ENCODE measurements around the gene FANCE.
A peak's percentile ranks its signal among the peaks of the same experiment; 100 is the strongest.

FANCE gene

DNA sequence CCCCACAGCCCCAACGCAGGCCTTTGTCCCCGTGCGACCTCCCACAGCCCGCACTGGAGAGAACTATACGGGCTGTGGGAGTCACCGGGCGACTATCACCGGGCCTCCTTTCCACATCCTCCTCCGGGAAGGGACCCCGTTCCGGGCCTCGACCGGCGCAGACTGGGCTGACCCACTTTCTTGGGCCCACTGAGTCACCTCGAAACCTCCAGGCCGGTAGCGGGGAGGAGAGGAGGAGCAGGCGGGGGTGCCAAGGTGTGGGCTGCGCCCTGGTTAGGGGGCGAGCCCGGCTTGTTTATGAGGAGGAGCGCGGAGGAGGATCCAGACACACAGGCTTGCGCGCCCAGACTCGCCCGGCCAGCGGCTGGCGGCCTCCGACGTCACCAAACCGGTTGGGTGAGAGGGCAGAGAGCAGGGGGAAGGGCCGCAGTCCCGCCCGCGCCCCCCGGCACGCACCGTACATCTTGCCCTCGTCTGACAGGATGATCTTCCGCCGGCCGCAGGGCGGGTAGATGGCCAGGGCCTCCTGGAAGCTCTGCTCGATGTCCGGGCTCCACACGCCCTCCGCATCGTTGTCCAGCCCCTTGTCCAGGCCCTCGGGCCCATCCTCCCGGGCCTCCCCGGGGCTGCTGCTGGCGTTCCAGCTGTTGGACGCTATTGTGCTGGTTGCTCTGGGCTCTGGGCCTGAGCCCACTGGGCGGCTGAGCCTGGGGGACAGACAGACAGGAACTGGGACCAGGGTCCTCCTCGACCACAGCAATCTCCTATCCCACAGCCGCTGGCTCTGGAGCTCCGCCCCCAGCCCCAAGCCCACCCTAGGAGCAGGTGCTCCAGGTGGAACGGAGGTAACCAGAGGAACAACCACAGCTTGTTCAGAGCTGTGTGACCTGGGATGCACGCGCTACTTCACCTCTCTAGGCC is 34.1 kb downstream of the FANCE start:
- DNase-seq: no peak

DNA sequence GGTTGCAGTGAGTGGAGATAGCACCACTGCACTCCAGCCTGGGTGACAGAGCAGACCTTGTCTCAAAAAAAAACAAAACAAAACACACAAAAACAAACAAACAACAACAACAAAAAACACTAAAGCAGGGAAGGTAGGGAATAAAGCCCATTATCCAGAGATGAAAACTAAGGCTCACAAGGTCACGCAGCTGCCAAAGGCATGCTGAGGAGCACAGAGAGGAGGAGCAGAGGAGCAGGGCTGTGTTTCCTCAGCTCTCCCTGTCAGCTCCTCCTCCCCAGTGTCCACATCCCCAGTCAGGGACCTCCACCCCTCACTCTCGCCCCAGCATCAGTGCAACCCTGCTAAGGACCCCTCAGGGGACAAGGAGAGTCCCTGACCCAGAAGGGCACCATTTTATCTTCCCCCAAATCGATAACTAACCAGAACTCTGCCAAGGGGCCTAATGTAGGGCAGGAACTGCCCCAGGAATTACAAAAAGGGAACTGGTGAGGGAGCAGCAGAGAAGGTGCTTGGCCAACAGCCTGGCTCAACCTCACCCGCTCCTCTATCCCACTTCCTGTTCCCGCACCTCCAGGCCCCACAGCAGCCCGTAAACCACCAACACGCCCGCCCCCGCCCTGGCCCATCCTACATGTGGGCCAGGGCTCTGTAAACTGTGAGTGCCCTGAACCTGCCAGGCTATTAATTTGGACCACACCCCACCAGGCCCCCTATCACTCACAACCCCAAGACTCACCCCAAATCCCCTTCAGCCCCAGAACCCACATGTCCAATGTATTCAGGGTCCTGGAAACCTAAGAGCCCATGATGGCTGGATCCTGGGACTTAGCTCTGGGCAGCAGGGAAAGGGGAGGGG is 35.7 kb downstream of the FANCE start:
- no peak for DNase-seq

GRCh38 chr6:35488517-35488862 is 36.4 kb downstream of the FANCE start:
- DNase-seq: no peak

- no peak for DNase-seq
Observed at GRCh38 chr6:35489066-35489465, 36.9 kb downstream of the FANCE start.

- peak; percentile 84 for DNase-seq
Observed at GRCh38 chr6:35489995-35490791, 38.1 kb downstream of the FANCE start.

DNA sequence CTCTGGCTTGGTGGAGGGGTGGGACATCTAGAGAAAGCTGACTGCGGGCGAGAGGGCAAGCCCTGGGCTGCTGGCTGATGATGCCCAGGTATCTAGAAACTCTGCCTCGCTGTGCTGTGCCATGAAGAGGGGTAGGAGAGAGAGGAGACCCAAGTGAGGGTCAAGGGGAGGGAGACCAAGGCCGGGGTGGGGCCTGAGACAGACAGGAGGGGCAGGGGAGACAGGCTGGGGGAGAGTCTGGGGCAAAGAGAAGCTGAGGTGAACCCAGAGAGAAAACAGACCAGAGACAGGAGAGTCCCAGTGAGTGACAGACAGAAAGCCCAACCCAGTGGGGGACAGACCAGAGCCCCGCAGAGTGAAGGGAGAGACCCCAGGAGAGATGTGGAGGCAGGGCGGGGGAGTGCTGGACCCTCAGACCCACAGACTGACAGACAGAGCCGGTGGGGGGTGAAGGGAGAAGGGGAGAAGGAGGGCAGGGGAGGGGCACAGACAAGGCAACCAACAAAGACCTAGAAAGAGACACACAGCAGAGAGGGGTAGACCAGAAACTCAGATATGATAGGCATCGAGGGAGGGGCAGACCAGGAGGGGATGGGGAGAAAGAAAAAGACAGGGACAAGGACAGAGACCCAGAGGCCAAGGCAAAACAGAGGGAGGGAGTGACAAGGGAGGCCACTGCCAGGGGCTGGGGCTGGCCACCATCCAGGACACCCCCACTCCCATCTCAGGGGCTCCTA is 38.9 kb downstream of the FANCE start:
- DNase-seq: no peak

- no peak for DNase-seq
Observed at GRCh38 chr6:35491558-35492257, 39.6 kb downstream of the FANCE start.

- peak; percentile 72 for DNase-seq
Observed at GRCh38 chr6:35492258-35492973, 40.3 kb downstream of the FANCE start.

DNA sequence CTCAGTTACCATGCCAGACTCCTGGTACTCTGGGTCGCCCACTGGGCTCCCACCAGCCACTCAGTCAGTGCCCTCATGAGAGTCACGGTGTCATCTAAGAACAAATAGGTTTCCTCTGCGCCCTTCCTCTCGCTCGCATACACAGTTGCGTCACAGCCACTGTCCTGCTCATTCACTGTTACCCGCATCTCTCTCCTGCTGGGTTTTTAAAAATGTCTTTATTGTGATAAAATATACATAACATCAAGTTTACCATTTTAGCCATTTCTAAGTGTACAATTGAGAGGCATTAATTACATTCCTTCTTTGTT is 40.8 kb downstream of the FANCE start:
- no peak for DNase-seq

DNA sequence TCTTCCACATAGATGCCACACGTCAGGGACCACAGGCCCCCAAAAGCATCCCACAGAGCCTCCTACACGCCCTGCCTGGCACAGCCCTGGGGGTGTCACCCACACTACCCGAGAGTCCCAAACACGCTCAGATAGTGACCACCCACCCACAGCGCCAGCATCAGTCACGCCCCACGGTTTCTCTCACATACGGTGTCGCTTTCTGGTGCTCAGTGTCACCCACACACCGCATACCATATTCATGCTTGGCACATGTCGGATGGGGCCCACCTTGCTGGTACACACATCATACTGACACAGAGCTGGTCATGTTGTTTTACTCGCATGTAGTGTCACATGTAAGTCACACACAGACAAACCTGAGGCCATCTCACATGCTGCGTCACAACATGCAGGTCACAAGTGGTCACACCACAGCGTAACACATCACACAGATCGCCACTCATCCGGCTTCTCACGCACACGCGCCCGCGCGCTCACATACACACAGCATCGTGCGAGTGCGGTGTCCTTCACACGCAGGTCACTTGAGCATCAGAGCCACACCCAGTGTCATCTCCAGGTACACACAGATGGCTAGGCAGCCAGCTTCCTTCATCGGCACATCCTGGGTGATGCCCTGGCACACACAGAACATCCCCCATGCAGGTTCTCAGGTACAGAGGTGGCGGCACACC is 41.3 kb downstream of the FANCE start:
- DNase-seq: no peak

GRCh38 chr6:35494161-35494563 is 42.0 kb downstream of the FANCE start:
- no peak for DNase-seq

GRCh38 chr6:35495258-35496035 is 43.3 kb downstream of the FANCE start:
- DNase-seq: no peak

- peak; percentile 87 for DNase-seq
Observed at GRCh38 chr6:35496036-35496840, 44.1 kb downstream of the FANCE start.

GRCh38 chr6:35496841-35497570 is 44.9 kb downstream of the FANCE start, which contains the start of gene TEAD3:
Gene TEAD3 (minus strand): TSS chr6:35497079.
- DNase-seq: peak; percentile 88

DNA sequence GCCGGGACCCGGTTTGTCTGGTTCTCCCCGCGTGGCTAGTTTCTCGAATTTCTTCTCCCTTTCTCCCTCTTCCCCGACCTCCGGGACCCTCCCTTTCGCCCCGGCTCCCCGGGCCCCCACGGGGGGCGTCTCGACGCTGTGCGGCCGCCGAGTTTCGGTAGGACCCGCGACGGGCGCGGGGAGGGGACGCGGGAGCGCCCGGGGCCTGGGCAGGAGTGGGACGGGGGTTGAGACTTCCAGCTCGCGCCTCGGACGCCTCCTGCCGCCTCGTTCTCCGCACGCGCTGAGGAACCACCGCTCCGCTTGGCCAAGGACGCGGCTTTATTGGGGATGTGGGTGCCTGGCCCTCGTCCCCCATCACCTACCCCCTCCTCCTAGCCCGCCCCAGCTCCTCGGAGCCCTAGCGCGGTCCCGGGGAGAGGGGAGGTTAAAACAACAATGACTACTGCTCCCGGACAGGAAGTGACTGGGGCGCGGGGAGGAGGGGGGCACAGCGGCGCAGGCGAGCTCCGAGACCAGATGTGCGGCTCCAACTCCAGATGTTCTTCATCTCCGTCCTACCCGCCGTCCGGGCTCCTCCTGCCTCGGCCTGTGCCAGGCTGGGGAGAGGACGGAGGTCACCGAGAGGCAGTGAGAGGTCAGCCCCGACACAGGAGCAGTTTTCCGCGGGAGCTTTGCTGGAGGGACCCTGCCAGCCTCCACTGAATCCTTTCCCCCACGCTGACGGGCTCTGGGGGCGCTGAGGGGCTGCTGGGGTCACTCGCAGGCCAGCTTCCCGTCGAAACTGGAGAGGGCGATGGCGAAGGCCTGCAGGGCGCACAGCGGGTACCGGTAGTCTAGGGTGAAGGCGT is 45.7 kb downstream of the FANCE start:
- peak; percentile 89 for DNase-seq

DNA sequence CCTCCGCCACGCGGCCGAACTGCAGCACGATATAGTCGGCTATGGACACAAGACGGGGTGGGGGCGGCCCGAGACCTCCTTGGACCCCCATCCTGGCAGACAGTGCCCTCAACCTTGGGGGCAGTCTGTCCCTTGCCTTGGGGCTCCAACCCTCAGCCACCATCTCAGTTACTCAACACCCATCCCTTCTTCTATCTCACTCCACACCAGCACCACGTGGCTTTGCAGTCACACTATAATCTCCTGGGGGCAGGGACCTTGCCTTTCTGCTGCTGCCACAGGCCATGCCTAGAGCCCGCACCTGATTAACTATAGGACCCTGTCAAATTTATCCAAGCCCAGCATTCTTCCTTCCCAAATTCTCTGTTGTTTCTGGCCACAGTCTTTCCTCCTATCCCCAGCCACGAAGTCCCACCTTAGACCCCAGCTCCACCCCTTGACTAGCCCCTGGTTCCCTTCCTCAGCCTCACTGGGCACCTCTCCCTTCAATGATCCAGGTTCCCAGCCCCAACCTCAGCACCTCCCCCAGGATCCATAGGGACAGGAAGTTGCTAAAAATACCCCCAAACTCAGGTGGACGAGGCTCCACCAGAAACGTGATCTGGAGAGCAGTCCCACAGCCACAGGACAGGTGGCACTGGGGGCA is 46.4 kb downstream of the FANCE start:
- no peak for DNase-seq

DNA sequence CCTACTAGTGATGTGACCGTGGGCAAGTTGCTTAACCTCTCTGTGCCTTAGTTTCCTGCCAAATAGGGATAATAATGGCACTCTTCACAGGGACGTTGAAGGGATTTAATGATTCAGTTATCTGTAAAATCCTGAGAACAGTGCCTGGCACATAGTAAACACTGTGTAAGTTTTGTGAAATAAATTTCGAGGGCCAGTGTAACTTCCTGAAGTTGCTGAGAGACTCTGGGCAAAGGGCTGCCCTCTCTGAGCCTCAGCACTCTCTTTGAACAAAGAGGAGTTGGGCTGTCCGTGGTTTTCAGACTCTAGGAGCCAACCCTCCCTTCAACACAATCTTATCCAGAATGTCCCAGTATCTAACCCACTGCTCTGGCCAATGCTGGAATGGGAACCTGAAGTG is 47.2 kb downstream of the FANCE start:
- DNase-seq: no peak

Data from right forelimb (tissue), 1 donor.